ENCODE data around the gene DCK. TPM values are rescaled to one million over a fixed set of nuclear protein-coding genes. Genes with fewer than 3 reads are reported as not detected.

Gene DCK
- total and polyA plus RNA-seq, 2 of the 4 experiments (the other 2 are of a cell fraction), result 7.0 to 8.9 TPM

DNA sequence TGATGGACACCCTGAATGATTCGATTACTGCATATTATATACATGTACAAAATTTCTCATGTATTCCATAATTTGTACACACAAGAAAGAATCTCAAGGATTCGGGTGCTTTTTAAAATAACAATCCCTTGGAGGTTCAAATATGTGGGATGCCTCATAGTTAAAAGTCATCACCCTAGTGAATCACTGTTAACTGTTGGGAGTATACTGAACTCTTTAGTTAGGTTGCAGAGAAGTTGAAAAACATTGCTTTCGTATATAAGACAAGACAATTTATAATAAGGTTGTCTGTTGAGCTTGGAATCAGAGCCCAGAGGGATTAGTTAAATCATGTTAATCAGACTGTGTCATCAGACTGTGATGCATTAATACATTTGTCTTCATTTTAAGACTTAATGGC is 15.6 kb downstream of the DCK start:
- no peaks in the 10 kb centered on the region for H3K9me3 ChIP-seq (ENCODE audit: control insufficient read depth, insufficient read depth, low read length)
- peaks cover 6% of the 10 kb centered on the region for H4K20me1 ChIP-seq (ENCODE audit: insufficient read depth, low read length)
- ATAC-seq (ENCODE audit: low read depth) (peak; percentile 84), DNase-seq (peak; percentile 72)
- H3K4me3 ChIP-seq (ENCODE audit: insufficient read depth, low read depth, low read length), result no peak overlapping the region
- no peak overlapping the region for H2AFZ ChIP-seq (replicated peaks; ENCODE audit: low read length, poor library complexity)
- no peak overlapping the region for H2BK120ac ChIP-seq (ENCODE audit: low read depth, low read length)
- no peak overlapping the region for H2BK15ac ChIP-seq (ENCODE audit: low read depth, low read length)
- no peak overlapping the region for H2BK20ac ChIP-seq (ENCODE audit: low read depth, low read length)
- H3K4ac ChIP-seq (ENCODE audit: low read depth, low read length), result no peak overlapping the region
- H3K14ac ChIP-seq (replicated peaks; ENCODE audit: low read depth, low read length), result no peak overlapping the region
- dilution Hi-C loops (cut with HindIII; ENCODE audit: low sequenced_read_pairs, unreplicated experiment) (no loop called here), intact Hi-C loops (cut with micrococcal nuclease) (loop anchor here (1.0 to 5.0 kb wide), 2 partner anchors 171 to 322 kb away; partner anchors contain the start of gene UTP3), in situ Hi-C loops (cut with MboI; ENCODE audit: low sequenced_read_pairs) (no loop called here)
- peak overlapping the region; percentile 50; the same call in 1 of the 2 replicates for H4K5ac ChIP-seq (ENCODE audit: low read depth, low read length)
- POLR2A ChIA-PET (ENCODE audit: unreplicated experiment), result no interaction called here
- no peaks in the 10 kb centered on the region for H3K9me1 ChIP-seq (ENCODE audit: insufficient read depth, low read length)
- no peak overlapping the region for H2AK9ac ChIP-seq (replicated peaks; ENCODE audit: low read depth, low read length, poor library complexity)
- CTCF ChIA-PET, result interaction anchor here (1.3 to 1.7 kb wide), 5 partner anchors 11 to 357 kb away, joined by 3 to 6 read pairs (median 5); partner anchors contain the start of gene DCK
- peak overlapping the region; percentile 84 for H2BK5ac ChIP-seq (ENCODE audit: low read depth, low read length, poor library complexity, severe bottlenecking)
- no peak overlapping the region for H4K91ac ChIP-seq (ENCODE audit: insufficient read depth, low read depth, low read length)
- H3K27ac ChIP-seq (ENCODE audit: insufficient read depth, low read length), result no peak overlapping the region
- peak overlapping the region; percentile 85; the same call in 1 of the 2 replicates for H3K18ac ChIP-seq (ENCODE audit: low read depth, low read length)
- H3K4me1 ChIP-seq (ENCODE audit: control insufficient read depth, insufficient read depth, low read length), result peaks cover 11% of the 10 kb centered on the region
- H4K8ac ChIP-seq (ENCODE audit: low read depth in 2 of 2, low read length in 2 of 2), result no peak overlapping the region; a peak in 1 of 4 replicates
- no peak overlapping the region for H3K56ac ChIP-seq (ENCODE audit: extremely low read depth, insufficient read depth, low read length)
- H2AK5ac ChIP-seq (ENCODE audit: low read depth, low read length), result no peak overlapping the region
- peaks cover 6 to 40% of the 10 kb centered on the region in 2 experiments; a peak in 3 of 4 replicates for H3K79me1 ChIP-seq (ENCODE audit: low read depth in 1 of 2, low read length in 2 of 2)
- H3K9ac ChIP-seq (ENCODE audit: low read depth, low read length), result no peak overlapping the region
- no peak overlapping the region for H3K23ac ChIP-seq (ENCODE audit: low read depth, low read length)
- peak overlapping the region; percentile 98; the same call in 1 of the 2 replicates for H3K4me2 ChIP-seq (ENCODE audit: low read depth, low read length)
- WGBS, 2 experiments (ENCODE audit: extremely low coverage in 2 of 2, insufficient read length in 1 of 2), result no CpG with 5 or more reads among the region's 3 CpGs
- BruUV-seq (replicated peaks), result no TSS peak
- H3K36me3 ChIP-seq (ENCODE audit: control insufficient read depth, insufficient read depth, low read length), result peaks cover 2% of the 10 kb centered on the region; the same call in 1 of the 2 replicates
- TF ChIP-seq FOS (IDR thresholded peaks at IDR 0.05; ENCODE audit: low read depth, low read length) (peak; percentile 31; the same call in 1 of the 2 replicates), NFE2L2 (IDR thresholded peaks at IDR 0.05; ENCODE audit: low read depth, low read length) (no peak), CHD1 (IDR thresholded peaks at IDR 0.05; ENCODE audit: low read depth, low read length) (no peak)
- H3K27me3 ChIP-seq (ENCODE audit: control insufficient read depth, insufficient read depth, low read length), result no peaks in the 10 kb centered on the region
